Astrocyte (in vitro differentiated cells and primary cell): ENCODE results near the gene TRIO. TPM values are rescaled to one million over a fixed set of nuclear protein-coding genes. Genes with fewer than 3 reads are reported as not detected.

Source experiments
- DNase-seq: peaks from one replicate; pipeline ENCODE4 v3.0.0-alpha.2; 2010; ENCODE audit warnings: low read depth
- FAIRE-seq: peaks from 2 replicates; lab custom pipeline; 2011; peaks lifted over from hg19 to GRCh38; lab: Jason Lieb, UNC
- H2AFZ ChIP-seq: 2 replicates; pipeline ENCODE4 v1.6.0; 2012; ENCODE audit warnings: low read depth, low read length, inconsistent platforms
- H3K27ac ChIP-seq: 2 replicates; pipeline ENCODE4 v1.5.1; 2011; ENCODE audit warnings: low read depth, low read length, inconsistent platforms
- H3K27me3 ChIP-seq: 2 replicates; pipeline ENCODE4 v1.6.0; 2011; ENCODE audit warnings: low read length, inconsistent platforms; ENCODE audit not compliant: insufficient read depth
- H3K36me3 ChIP-seq: 2 replicates; pipeline ENCODE4 v1.5.1; 2011; ENCODE audit warnings: low read length, inconsistent platforms; ENCODE audit not compliant: insufficient read depth
- H3K4me1 ChIP-seq: 2 replicates; pipeline ENCODE4 v1.5.1; 2011; ENCODE audit warnings: low read length, inconsistent platforms; ENCODE audit not compliant: insufficient read depth
- H3K4me2 ChIP-seq: 2 replicates; pipeline ENCODE4 v1.6.0; 2012; ENCODE audit warnings: low read length, inconsistent platforms
- H3K4me3 ChIP-seq: 2 replicates; pipeline ENCODE4 v1.5.1; 2011; ENCODE audit warnings: low read depth, mild to moderate bottlenecking, low read length, inconsistent platforms; ENCODE audit not compliant: insufficient read depth
- H3K79me2 ChIP-seq: 2 replicates; pipeline ENCODE4 v1.6.0; 2012; ENCODE audit warnings: mild to moderate bottlenecking, low read length, inconsistent platforms; ENCODE audit not compliant: insufficient read depth
- H3K9ac ChIP-seq: 2 replicates; pipeline ENCODE4 v1.6.0; 2012; ENCODE audit warnings: mild to moderate bottlenecking, low read length, inconsistent platforms
- H3K9me3 ChIP-seq: 2 replicates; pipeline ENCODE4 v1.5.1; 2012; ENCODE audit warnings: low read depth, mild to moderate bottlenecking, low read length, inconsistent platforms; ENCODE audit not compliant: insufficient read depth
- H4K20me1 ChIP-seq: 2 replicates; pipeline ENCODE4 v1.6.0; 2012; ENCODE audit warnings: low read length, inconsistent platforms; ENCODE audit not compliant: insufficient read depth
- H3K27ac Mint-ChIP-seq: one replicate; pipeline ENCODE4 v1.8.0; 2021; ENCODE audit warnings: mild to moderate bottlenecking, mixed read lengths; ENCODE audit not compliant: unreplicated experiment
- H3K27me3 Mint-ChIP-seq: one replicate; pipeline ENCODE4 v1.8.0; 2021; ENCODE audit warnings: low read depth, mixed read lengths; ENCODE audit not compliant: unreplicated experiment
- H3K36me3 Mint-ChIP-seq: one replicate; pipeline ENCODE4 v1.8.0; 2021; ENCODE audit warnings: low read depth, mixed read lengths; ENCODE audit not compliant: unreplicated experiment
- H3K4me1 Mint-ChIP-seq: one replicate; pipeline ENCODE4 v1.8.0; 2021; ENCODE audit warnings: low read depth, mixed read lengths; ENCODE audit not compliant: unreplicated experiment
- H3K4me3 Mint-ChIP-seq: one replicate; pipeline ENCODE4 v1.8.0; 2021; ENCODE audit warnings: mild to moderate bottlenecking, moderate library complexity, mixed read lengths; ENCODE audit not compliant: unreplicated experiment
- H3K9me3 Mint-ChIP-seq: one replicate; pipeline ENCODE4 v1.8.0; 2021; ENCODE audit warnings: mild to moderate bottlenecking, mixed read lengths; ENCODE audit not compliant: unreplicated experiment
- CTCF ChIP-seq: IDR thresholded peaks from 2 replicates; pipeline ENCODE4 v1.5.1; 2011; ENCODE audit warnings: low read depth, mild to moderate bottlenecking, inconsistent platforms, low read length, moderate library complexity; ENCODE audit not compliant: insufficient read depth
- EZH2 ChIP-seq: IDR thresholded peaks from 2 replicates; pipeline ENCODE4 v1.6.1; 2012; ENCODE audit warnings: mild to moderate bottlenecking, low read length, inconsistent platforms; ENCODE audit not compliant: insufficient read depth
- total RNA-seq: library from RNA; stranded (reverse); gene quantifications from 2 replicates; pipeline ENCODE4 v1.2.1, GENCODE V29; 2021

The TRIO gene
- total RNA-seq, 1 donor from 2014 or later, result 347 TPM

DNA sequence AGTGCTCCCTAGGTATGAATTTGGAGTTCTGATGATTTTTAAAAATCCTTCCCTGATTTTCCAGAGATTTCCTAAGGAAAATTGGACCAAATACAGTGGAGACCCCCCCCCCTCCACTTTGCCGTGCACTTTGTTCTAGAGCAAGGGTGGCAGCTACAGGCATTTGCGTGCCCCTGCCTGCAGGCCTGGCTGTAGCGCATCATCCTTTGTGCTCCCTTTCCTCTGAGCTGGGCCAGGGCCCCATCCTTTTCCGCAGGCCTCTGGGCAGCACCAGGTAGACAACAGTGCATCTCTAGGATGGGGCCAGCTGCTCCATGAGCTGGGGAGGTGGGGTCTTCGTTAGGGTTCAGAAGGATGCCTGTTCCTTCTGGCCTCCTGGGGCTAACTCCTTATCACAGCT is 39.6 kb downstream of the TRIO start:
- Mint-ChIP-seq H3K9me3 (no peaks in the 10 kb centered on the region), H3K36me3 (peaks cover 5% of the 10 kb centered on the region), H3K4me1 (peaks cover 79% of the 10 kb centered on the region), H3K27me3 (no peaks in the 10 kb centered on the region), H3K4me3 (no peak overlapping the region), H3K27ac (peak overlapping the region; percentile 63)
- H3K27ac ChIP-seq, result peak overlapping the region; percentile 98
- peaks cover 100% of the 10 kb centered on the region for H3K79me2 ChIP-seq
- peaks cover 93% of the 10 kb centered on the region for H3K4me1 ChIP-seq
- no peak for FAIRE-seq
- peak overlapping the region; percentile 85 for H3K9ac ChIP-seq
- H3K9me3 ChIP-seq, result no peaks in the 10 kb centered on the region
- TF ChIP-seq CTCF (no peak), EZH2 (no peak)
- H2AFZ ChIP-seq, result no peak overlapping the region
- no peak for DNase-seq
- H3K4me3 ChIP-seq, result no peak overlapping the region
- H4K20me1 ChIP-seq, result peaks cover 8% of the 10 kb centered on the region
- no peaks in the 10 kb centered on the region for H3K27me3 ChIP-seq
- peak overlapping the region; percentile 80 for H3K4me2 ChIP-seq
- H3K36me3 ChIP-seq, result no peaks in the 10 kb centered on the region

DNA sequence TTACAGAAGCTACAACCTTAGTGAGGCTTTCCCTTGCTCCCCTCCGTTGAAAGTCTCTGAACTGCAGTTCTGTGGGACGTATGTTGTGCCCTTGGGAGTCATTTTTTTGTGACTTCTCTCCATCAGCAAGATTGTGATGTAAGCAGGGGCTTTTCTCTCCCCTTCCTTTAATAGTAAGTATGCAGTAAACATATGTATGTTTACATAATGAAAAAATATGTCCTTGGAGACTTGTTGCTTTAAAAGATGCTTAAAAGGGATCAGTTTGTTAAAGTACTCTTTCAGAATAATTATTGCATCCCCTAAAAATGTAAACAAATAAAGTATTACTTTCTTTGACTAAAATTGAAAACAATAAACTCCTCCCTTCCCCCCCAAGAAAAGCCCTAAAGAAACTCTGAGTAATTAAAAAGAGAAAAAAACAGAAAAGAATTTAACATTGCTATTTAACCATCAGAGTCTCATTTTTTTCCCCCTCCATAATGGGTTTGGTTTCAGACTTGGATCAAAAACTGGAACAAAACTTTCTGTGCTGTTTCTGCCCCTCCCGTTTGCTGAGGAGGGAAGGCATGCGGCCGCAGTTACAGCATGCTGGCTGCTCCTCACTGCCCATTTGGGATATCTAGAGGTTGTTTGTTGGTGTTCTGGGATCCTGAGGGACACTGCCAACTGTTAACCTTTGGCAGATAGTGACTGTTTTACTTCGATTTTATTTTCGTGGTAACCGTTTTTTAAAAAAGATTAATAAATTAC is 40.2 kb downstream of the TRIO start:
- DNase-seq (no peak), FAIRE-seq (no peak)
- peaks cover 3% of the 10 kb centered on the region for H4K20me1 ChIP-seq
- no peaks in the 10 kb centered on the region for H3K27me3 ChIP-seq
- no peak overlapping the region for H3K4me3 ChIP-seq
- Mint-ChIP-seq H3K27ac (peak overlapping the region; percentile 70), H3K4me3 (peak overlapping the region; percentile 40), H3K9me3 (no peaks in the 10 kb centered on the region), H3K4me1 (peaks cover 79% of the 10 kb centered on the region), H3K27me3 (no peaks in the 10 kb centered on the region), H3K36me3 (peaks cover 5% of the 10 kb centered on the region)
- peaks cover 93% of the 10 kb centered on the region for H3K4me1 ChIP-seq
- H3K9me3 ChIP-seq, result no peaks in the 10 kb centered on the region
- peak overlapping the region; percentile 98 for H3K27ac ChIP-seq
- H3K36me3 ChIP-seq, result no peaks in the 10 kb centered on the region
- TF ChIP-seq EZH2, result no peak
- TF ChIP-seq CTCF, result no peak
- H3K9ac ChIP-seq, result peak overlapping the region; percentile 85
- H3K4me2 ChIP-seq, result peak overlapping the region; percentile 80
- H2AFZ ChIP-seq, result no peak overlapping the region
- H3K79me2 ChIP-seq, result peaks cover 100% of the 10 kb centered on the region

DNA sequence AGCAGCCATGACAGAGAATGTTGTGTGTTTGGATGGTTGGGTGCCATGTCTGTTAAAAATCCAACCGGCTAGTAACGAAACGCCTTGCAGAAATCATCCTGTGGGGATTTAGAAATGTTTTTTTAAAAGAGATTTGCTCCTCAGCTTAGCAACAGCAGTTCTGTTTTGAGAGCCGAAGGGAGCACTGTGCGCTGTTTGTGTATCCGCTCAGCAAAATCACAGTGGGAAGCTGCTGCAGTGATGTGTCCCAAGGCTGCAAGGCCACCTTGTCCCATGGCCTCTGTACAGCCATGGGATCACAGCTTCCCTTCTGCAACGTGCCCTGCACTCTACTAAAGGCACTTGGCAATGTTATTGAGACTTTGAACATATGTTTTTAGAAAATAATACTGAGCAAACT is 40.9 kb downstream of the TRIO start:
- Histone ChIP-seq H3K27me3 (no peaks in the 10 kb centered on the region), H3K4me3 (peak overlapping the region; percentile 9), H3K9me3 (no peaks in the 10 kb centered on the region), H3K4me2 (peak overlapping the region; percentile 80), H2AFZ (no peak overlapping the region), H4K20me1 (no peaks in the 10 kb centered on the region), H3K36me3 (no peaks in the 10 kb centered on the region), H3K27ac (peak overlapping the region; percentile 98), H3K79me2 (peaks cover 100% of the 10 kb centered on the region), H3K9ac (peak overlapping the region; percentile 85), H3K4me1 (peaks cover 93% of the 10 kb centered on the region)
- H3K4me1 Mint-ChIP-seq, result peaks cover 79% of the 10 kb centered on the region
- TF ChIP-seq EZH2 (no peak), CTCF (no peak)
- H3K4me3 Mint-ChIP-seq, result no peak overlapping the region
- FAIRE-seq (no peak), DNase-seq (no peak)
- H3K27ac Mint-ChIP-seq, result peak overlapping the region; percentile 70
- no peaks in the 10 kb centered on the region for H3K9me3 Mint-ChIP-seq
- H3K27me3 Mint-ChIP-seq, result no peaks in the 10 kb centered on the region
- H3K36me3 Mint-ChIP-seq, result peaks cover 5% of the 10 kb centered on the region
